ENCODE results near the gene LMX1A. TPM values are rescaled to one million over a fixed set of nuclear protein-coding genes. Genes with fewer than 3 reads are reported as not detected.

The LMX1A gene
- total RNA-seq, 1 experiment from 2014 or later, result not detected

DNA sequence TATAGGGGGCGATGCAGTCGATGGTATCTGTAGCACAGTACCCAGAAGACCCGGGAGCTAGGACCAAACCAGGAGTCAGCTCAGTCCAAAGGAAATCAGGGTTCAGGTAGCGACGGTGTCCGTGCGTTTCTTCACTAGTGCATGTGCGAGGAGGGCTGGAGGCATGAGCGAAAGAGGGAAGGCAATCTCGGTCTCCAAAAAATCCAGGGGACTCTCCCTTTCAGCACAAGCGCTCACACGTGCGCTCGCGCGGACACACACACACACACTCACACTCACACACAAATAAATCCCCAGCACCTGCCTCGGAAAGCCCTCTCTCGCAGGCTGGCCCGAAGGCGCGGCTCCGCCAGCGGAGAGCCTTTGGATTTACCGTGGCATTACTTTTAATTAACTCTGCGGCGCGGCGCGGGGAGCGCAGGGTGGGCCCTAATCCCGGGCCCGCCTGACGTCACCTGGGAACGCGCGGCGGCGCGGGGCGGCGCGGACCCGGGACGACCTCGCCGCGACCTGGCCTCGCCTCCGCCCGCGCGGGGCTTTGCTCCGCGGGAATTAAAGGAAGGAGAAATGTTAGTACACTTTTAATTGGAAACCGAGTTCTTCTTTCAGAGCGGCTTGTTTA, 121.2 kb downstream of the LMX1A start:
- DNase-seq (ENCODE audit: low spot score), result peak; percentile 23
- Histone ChIP-seq H3K4me3 (ENCODE audit: low read depth, low read length, poor library complexity, severe bottlenecking) (peak overlapping the region; percentile 47), H3K36me3 (ENCODE audit: insufficient read depth, low read length, poor library complexity, severe bottlenecking) (no peaks in the 10 kb centered on the region), H3K27me3 (replicated peaks; ENCODE audit: insufficient read depth, low read depth, low read length, poor library complexity) (peaks cover 79% of the 10 kb centered on the region), H3K4me1 (ENCODE audit: insufficient read depth, low read length, poor library complexity, severe bottlenecking) (peaks cover 9% of the 10 kb centered on the region), H3K9me3 (ENCODE audit: low read depth, low read length, poor library complexity, severe bottlenecking) (no peaks in the 10 kb centered on the region), H3K27ac (ENCODE audit: low read depth, low read length, poor library complexity, severe bottlenecking) (no peak overlapping the region)
- no TSS peak for BruUV-seq (replicated peaks)
- ChIA-PET CTCF (no interaction called here), POLR2A (ENCODE audit: low non-redundant PET) (no interaction called here)
- intact Hi-C loops (cut with micrococcal nuclease; ENCODE audit: unreplicated experiment), result no loop called here
- TF ChIP-seq EZH2 (IDR thresholded peaks at IDR 0.05; ENCODE audit: borderline replicate concordance, low read depth, low read length, poor library complexity, severe bottlenecking), result peak; percentile 65
- TF ChIP-seq, protein P1, sequence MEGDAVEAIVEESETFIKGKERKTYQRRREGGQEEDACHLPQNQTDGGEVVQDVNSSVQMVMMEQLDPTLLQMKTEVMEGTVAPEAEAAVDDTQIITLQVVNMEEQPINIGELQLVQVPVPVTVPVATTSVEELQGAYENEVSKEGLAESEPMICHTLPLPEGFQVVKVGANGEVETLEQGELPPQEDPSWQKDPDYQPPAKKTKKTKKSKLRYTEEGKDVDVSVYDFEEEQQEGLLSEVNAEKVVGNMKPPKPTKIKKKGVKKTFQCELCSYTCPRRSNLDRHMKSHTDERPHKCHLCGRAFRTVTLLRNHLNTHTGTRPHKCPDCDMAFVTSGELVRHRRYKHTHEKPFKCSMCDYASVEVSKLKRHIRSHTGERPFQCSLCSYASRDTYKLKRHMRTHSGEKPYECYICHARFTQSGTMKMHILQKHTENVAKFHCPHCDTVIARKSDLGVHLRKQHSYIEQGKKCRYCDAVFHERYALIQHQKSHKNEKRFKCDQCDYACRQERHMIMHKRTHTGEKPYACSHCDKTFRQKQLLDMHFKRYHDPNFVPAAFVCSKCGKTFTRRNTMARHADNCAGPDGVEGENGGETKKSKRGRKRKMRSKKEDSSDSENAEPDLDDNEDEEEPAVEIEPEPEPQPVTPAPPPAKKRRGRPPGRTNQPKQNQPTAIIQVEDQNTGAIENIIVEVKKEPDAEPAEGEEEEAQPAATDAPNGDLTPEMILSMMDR (conservative IDR thresholded peaks at IDR 0.05; ENCODE audit: low read depth, low read length), result no peak

DNA sequence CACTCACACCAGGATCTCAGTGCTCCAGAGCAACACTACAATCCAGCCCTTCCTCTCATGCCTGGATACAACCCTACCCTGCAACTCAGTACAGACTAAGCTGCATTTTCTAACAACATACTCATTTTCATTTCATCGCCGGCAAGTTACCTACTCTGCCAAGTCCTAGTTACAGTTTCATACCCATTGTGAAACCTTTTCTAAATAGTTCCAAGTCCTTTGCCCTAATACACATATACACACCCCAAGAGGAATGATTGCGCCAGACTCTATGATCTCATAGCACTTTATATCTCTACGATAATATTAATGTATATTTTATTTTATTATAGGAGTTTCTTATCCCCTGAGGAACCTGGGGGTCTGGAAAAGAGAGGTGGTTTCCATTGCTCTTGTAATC, 122.4 kb downstream of the LMX1A start:
- no peak overlapping the region for H3K27ac ChIP-seq (ENCODE audit: low read depth, low read length, poor library complexity, severe bottlenecking)
- no peak overlapping the region for H3K4me3 ChIP-seq (ENCODE audit: low read depth, low read length, poor library complexity, severe bottlenecking)
- BruUV-seq (replicated peaks), result no TSS peak
- peaks cover 71% of the 10 kb centered on the region for H3K27me3 ChIP-seq (replicated peaks; ENCODE audit: insufficient read depth, low read depth, low read length, poor library complexity)
- intact Hi-C loops (cut with micrococcal nuclease; ENCODE audit: unreplicated experiment), result no loop called here
- TF ChIP-seq, protein P1 (conservative IDR thresholded peaks at IDR 0.05; ENCODE audit: low read depth, low read length), result no peak
- TF ChIP-seq EZH2 (IDR thresholded peaks at IDR 0.05; ENCODE audit: borderline replicate concordance, low read depth, low read length, poor library complexity, severe bottlenecking), result no peak
- DNase-seq (ENCODE audit: low spot score), result no peak
- CTCF ChIA-PET, result no interaction called here
- H3K36me3 ChIP-seq (ENCODE audit: insufficient read depth, low read length, poor library complexity, severe bottlenecking), result no peaks in the 10 kb centered on the region
- H3K9me3 ChIP-seq (ENCODE audit: low read depth, low read length, poor library complexity, severe bottlenecking), result no peaks in the 10 kb centered on the region
- POLR2A ChIA-PET (ENCODE audit: low non-redundant PET), result no interaction called here
- peaks cover 9% of the 10 kb centered on the region for H3K4me1 ChIP-seq (ENCODE audit: insufficient read depth, low read length, poor library complexity, severe bottlenecking)

DNA sequence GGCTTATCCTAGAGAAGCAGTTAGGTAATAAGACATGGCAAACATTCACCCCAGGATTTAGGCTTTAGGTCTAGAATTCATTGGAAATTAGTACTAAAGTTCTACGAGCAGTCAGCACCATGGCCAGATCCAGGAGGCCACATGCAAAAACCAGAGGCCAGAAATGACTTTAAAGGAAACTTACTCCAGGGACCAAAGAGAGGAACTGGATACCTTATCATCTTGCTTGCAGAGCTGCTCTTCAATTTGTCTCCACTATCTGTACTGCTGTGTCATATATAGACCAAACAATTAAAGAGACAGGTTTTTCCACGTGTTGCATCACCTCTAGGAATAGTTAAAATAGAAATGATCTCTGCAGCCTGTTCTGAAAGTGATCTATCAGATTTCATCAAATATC, 127.8 kb downstream of the LMX1A start:
- Histone ChIP-seq H3K36me3 (ENCODE audit: insufficient read depth, low read length, poor library complexity, severe bottlenecking) (no peaks in the 10 kb centered on the region), H3K27ac (ENCODE audit: low read depth, low read length, poor library complexity, severe bottlenecking) (no peak overlapping the region), H3K4me3 (ENCODE audit: low read depth, low read length, poor library complexity, severe bottlenecking) (no peak overlapping the region), H3K9me3 (ENCODE audit: low read depth, low read length, poor library complexity, severe bottlenecking) (no peaks in the 10 kb centered on the region), H3K27me3 (replicated peaks; ENCODE audit: insufficient read depth, low read depth, low read length, poor library complexity) (peaks cover 29% of the 10 kb centered on the region), H3K4me1 (ENCODE audit: insufficient read depth, low read length, poor library complexity, severe bottlenecking) (no peaks in the 10 kb centered on the region)
- POLR2A ChIA-PET (ENCODE audit: low non-redundant PET), result no interaction called here
- intact Hi-C loops (cut with micrococcal nuclease; ENCODE audit: unreplicated experiment), result no loop called here
- CTCF ChIA-PET, result no interaction called here
- TF ChIP-seq, protein P1 (conservative IDR thresholded peaks at IDR 0.05; ENCODE audit: low read depth, low read length), result no peak
- no peak for TF ChIP-seq EZH2 (IDR thresholded peaks at IDR 0.05; ENCODE audit: borderline replicate concordance, low read depth, low read length, poor library complexity, severe bottlenecking)
- no TSS peak for BruUV-seq (replicated peaks)
- DNase-seq (ENCODE audit: low spot score), result peak; percentile 12
